H54 (cell line): Measurements from ENCODE around the gene DNAJC7.
A peak's percentile ranks its signal among the peaks of the same experiment; 100 is the strongest.
"Not testable (repeated sequence)": the region's sequence is repeated elsewhere in the genome, so short reads cannot be mapped to it uniquely, and the experiment has no call there.

Source experiments
- DNase-seq: peaks from one replicate; pipeline ENCODE4 v3.0.0; 2011; ENCODE audit warnings: low spot score, mixed read lengths; ENCODE audit not compliant: insufficient read length
- FAIRE-seq: peaks from 3 replicates; lab custom pipeline; 2011; peaks lifted over from hg19 to GRCh38; lab: Jason Lieb, UNC
- POLR2A ChIP-seq: IDR thresholded peaks from 2 replicates; pipeline ENCODE4 v1.6.1; 2011; ENCODE audit warnings: low read depth, mild to moderate bottlenecking, low read length

Gene DNAJC7

GRCh38 chr17:42027961-42028790, 10.9 kb upstream of the DNAJC7 start:
- FAIRE-seq = no peak
- no peak for TF ChIP-seq POLR2A
- no peak for DNase-seq

GRCh38 chr17:42027590-42027889, 10.3 kb upstream of the DNAJC7 start:
- FAIRE-seq (no peak), DNase-seq (no peak)

GRCh38 chr17:42026857-42027589, 9.8 kb upstream of the DNAJC7 start:
- FAIRE-seq (no peak), DNase-seq (no peak)
- TF ChIP-seq POLR2A = no peak

More at GRCh38 chr17:42027590-42027889, 10.3 kb upstream of the DNAJC7 start:
- no peak for TF ChIP-seq POLR2A

- FAIRE-seq (no peak), DNase-seq (no peak)
- no peak for TF ChIP-seq POLR2A
These were observed 8.7 kb upstream of the DNAJC7 start for GRCh38 chr17:42025936-42026335.

GRCh38 chr17:42025191-42025579, 7.9 kb upstream of the DNAJC7 start:
- TF ChIP-seq POLR2A = no peak
- FAIRE-seq (no peak), DNase-seq (no peak)

- no peak for TF ChIP-seq POLR2A
- DNase-seq = no peak
- no peak for FAIRE-seq
These were observed 6.5 kb upstream of the DNAJC7 start for GRCh38 chr17:42023524-42024349.

- FAIRE-seq, DNase-seq: not testable (repeated sequence)
These were observed 3.6 kb upstream of the DNAJC7 start for GRCh38 chr17:42020845-42021244.

- peak; percentile 73 for TF ChIP-seq POLR2A
- no peak for FAIRE-seq
- DNase-seq = peak; percentile 89
These were observed 2.5 kb upstream of the DNAJC7 start, which contains the start of gene NKIRAS2 for GRCh38 chr17:42019509-42020404. Gene NKIRAS2, plus strand, starts transcription at chr17:42020090. Its CDS starts 1,488 bp downstream, at chr17:42021578.

GRCh38 chr17:42018988-42019387, 1.7 kb upstream of the DNAJC7 start:
- FAIRE-seq (no peak), DNase-seq (no peak)
- no peak for TF ChIP-seq POLR2A

GRCh38 chr17:42018339-42018738, 1.1 kb upstream of the DNAJC7 start:
- DNase-seq (no peak), FAIRE-seq (no peak)
- TF ChIP-seq POLR2A = no peak

GRCh38 chr17:42017866-42018200, 594 bp upstream of the DNAJC7 start:
- no peak for DNase-seq
- TF ChIP-seq POLR2A = no peak
- FAIRE-seq = no peak

- no peak for DNase-seq
- FAIRE-seq = no peak
- TF ChIP-seq POLR2A = no peak
These were observed 818 bp downstream of the DNAJC7 start for GRCh38 chr17:42016411-42016831.

- not testable (repeated sequence) for DNase-seq, FAIRE-seq
These were observed 3.5 kb downstream of the DNAJC7 start for GRCh38 chr17:42013740-42014139.

GRCh38 chr17:42012363-42012762, 4.9 kb downstream of the DNAJC7 start:
- FAIRE-seq, DNase-seq: not testable (repeated sequence)
